IMR-90 (cell line): ENCODE results near the gene NMNAT3. TPM values are rescaled to one million over a fixed set of nuclear protein-coding genes. Genes with fewer than 3 reads are reported as not detected.

Experiments used
- ATAC-seq: fragments of 200-7000 bp; cut with Tn5 transposase; 2 replicates; pipeline ENCODE4 v1.9.1; 2020; ENCODE audit warnings: low read depth, mild to moderate bottlenecking, moderate library complexity
- BruUV-seq: library from RNA; stranded (reverse); fragments of 400-500 nt; replicated peaks from 2 replicates; lab custom pipeline; 2021; lab: Mats Ljungman, UMichigan
- CTCF ChIA-PET: fragments of 300-600 bp; formaldehyde crosslinking; extraction: SDS; loops from one replicate; lab custom pipeline; 2021; ENCODE audit warnings: antibody characterized with exemption; lab: Yijun Ruan, JAX
- POLR2A ChIA-PET: fragments of 300-600 bp; sonication (Branson Sonifier 250); formaldehyde crosslinking; loops from one replicate; lab custom pipeline; 2022; ENCODE audit warnings: antibody characterized with exemption; ENCODE audit not compliant: unreplicated experiment; lab: Charles Lee
- DNase-seq: peaks from one replicate; pipeline ENCODE4 v3.0.0; 2013
- H2AFZ ChIP-seq: replicated peaks from 2 replicates; pipeline ENCODE3; 2013; ENCODE audit warnings: low read length, mild to moderate bottlenecking; ENCODE audit not compliant: poor library complexity
- H2AK5ac ChIP-seq: 2 replicates; pipeline ENCODE4 v1.6.1; 2013; ENCODE audit warnings: low read depth, low read length, inconsistent platforms
- H2AK9ac ChIP-seq: replicated peaks from 2 replicates; pipeline ENCODE3; 2013; ENCODE audit warnings: mild to moderate bottlenecking, low read depth, low read length, moderate library complexity; ENCODE audit not compliant: poor library complexity
- H2BK120ac ChIP-seq: 2 replicates; pipeline ENCODE4 v1.6.1; 2013; ENCODE audit warnings: low read depth, low read length, inconsistent platforms
- H2BK15ac ChIP-seq: 3 replicates; pipeline ENCODE4 v1.6.1; 2013; ENCODE audit warnings: low read depth, low read length, inconsistent platforms
- H2BK20ac ChIP-seq: 2 replicates; pipeline ENCODE4 v1.6.1; 2013; ENCODE audit warnings: low read depth, mild to moderate bottlenecking, inconsistent platforms, low read length, moderate library complexity
- H2BK5ac ChIP-seq: 2 replicates; pipeline ENCODE4 v1.6.1; 2013; ENCODE audit warnings: mild to moderate bottlenecking, low read depth, low read length, inconsistent platforms; ENCODE audit not compliant: poor library complexity, severe bottlenecking
- H3K14ac ChIP-seq: replicated peaks from 2 replicates; pipeline ENCODE4 v1.6.1; 2013; ENCODE audit warnings: low read depth, low read length, inconsistent platforms
- H3K18ac ChIP-seq: 2 replicates; pipeline ENCODE4 v1.6.1; 2013; ENCODE audit warnings: low read depth, low read length, control low read depth
- H3K23ac ChIP-seq: 2 replicates; pipeline ENCODE4 v1.6.1; 2013; ENCODE audit warnings: low read depth, low read length, inconsistent platforms
- H3K27ac ChIP-seq: 2 replicates; pipeline ENCODE4 v1.5.1; 2013; ENCODE audit warnings: mild to moderate bottlenecking, control low read depth, low read length; ENCODE audit not compliant: insufficient read depth
- H3K27me3 ChIP-seq: 2 replicates; pipeline ENCODE4 v1.6.1; 2013; ENCODE audit warnings: low read length; ENCODE audit not compliant: control insufficient read depth, insufficient read depth
- H3K36me3 ChIP-seq: 2 replicates; pipeline ENCODE4 v1.6.1; 2013; ENCODE audit warnings: low read length, mixed read lengths; ENCODE audit not compliant: control insufficient read depth, insufficient read depth
- H3K4ac ChIP-seq: 2 replicates; pipeline ENCODE4 v1.6.1; 2013; ENCODE audit warnings: low read depth, low read length, inconsistent platforms
- H3K4me1 ChIP-seq: 2 replicates; pipeline ENCODE4 v1.6.1; 2013; ENCODE audit warnings: low read length, mixed read lengths; ENCODE audit not compliant: control insufficient read depth, insufficient read depth
- H3K4me2 ChIP-seq: 2 replicates; pipeline ENCODE4 v1.6.1; 2013; ENCODE audit warnings: low read depth, mild to moderate bottlenecking, control low read depth, low read length, moderate library complexity
- H3K4me3 ChIP-seq: 2 replicates; pipeline ENCODE4 v1.5.1; 2013; ENCODE audit warnings: low read depth, mild to moderate bottlenecking, control low read depth, low read length, moderate library complexity; ENCODE audit not compliant: insufficient read depth
- H3K56ac ChIP-seq: 2 replicates; pipeline ENCODE4 v1.6.1; 2013; ENCODE audit warnings: low read length, inconsistent platforms; ENCODE audit not compliant: insufficient read depth; ENCODE audit errors: extremely low read depth
- H3K79me1 ChIP-seq, 2 experiments: 2 replicates each; pipeline ENCODE4 v1.6.1; 2013; ENCODE audit warnings: low read length in 2 of 2, inconsistent platforms in 1 of 2, low read depth in 1 of 2
- H3K9ac ChIP-seq: 2 replicates; pipeline ENCODE4 v1.6.1; 2013; ENCODE audit warnings: low read depth, low read length, control low read depth
- H3K9me1 ChIP-seq: 2 replicates; pipeline ENCODE4 v1.6.1; 2013; ENCODE audit warnings: low read length, inconsistent platforms; ENCODE audit not compliant: insufficient read depth
- H3K9me3 ChIP-seq: 2 replicates; pipeline ENCODE4 v1.6.1; 2013; ENCODE audit warnings: low read length; ENCODE audit not compliant: control insufficient read depth, insufficient read depth
- H4K20me1 ChIP-seq: 2 replicates; pipeline ENCODE4 v1.6.1; 2013; ENCODE audit warnings: low read length, inconsistent platforms; ENCODE audit not compliant: insufficient read depth
- H4K5ac ChIP-seq: 2 replicates; pipeline ENCODE4 v1.6.1; 2013; ENCODE audit warnings: mild to moderate bottlenecking, low read depth, low read length, control low read depth
- H4K8ac ChIP-seq, 2 experiments: 2 replicates each; pipeline ENCODE4 v1.6.1; 2013; ENCODE audit warnings: low read depth in 2 of 2, low read length in 2 of 2, control low read depth in 1 of 2, inconsistent platforms in 1 of 2
- H4K91ac ChIP-seq: 2 replicates; pipeline ENCODE4 v1.6.1; 2013; ENCODE audit warnings: low read depth, low read length, inconsistent platforms; ENCODE audit not compliant: insufficient read depth
- CEBPB ChIP-seq: IDR thresholded peaks from 2 replicates; pipeline ENCODE4 v1.6.1; 2012; ENCODE audit warnings: low read depth, low read length, improper control_type of control experiment
- ELK1 ChIP-seq: fragments of 150-350 bp; IDR thresholded peaks from 2 replicates; pipeline ENCODE4 v1.6.1; 2016; ENCODE audit warnings: low read depth, mild to moderate bottlenecking, low read length, moderate library complexity, borderline replicate concordance
- FOS ChIP-seq: fragments of 150-350 bp; IDR thresholded peaks from 2 replicates; pipeline ENCODE4 v1.6.1; 2016; ENCODE audit warnings: low read depth, low read length
- MAZ ChIP-seq: IDR thresholded peaks from 2 replicates; pipeline ENCODE4 v1.6.1; 2012; ENCODE audit warnings: low read depth, mild to moderate bottlenecking, low read length, improper control_type of control experiment, moderate library complexity, borderline replicate concordance
- NFE2L2 ChIP-seq: fragments of 150-350 bp; IDR thresholded peaks from 2 replicates; pipeline ENCODE4 v1.6.1; 2016; ENCODE audit warnings: low read depth, mild to moderate bottlenecking, low read length
- POLR2A ChIP-seq: IDR thresholded peaks from 2 replicates; pipeline ENCODE4 v1.6.1; 2012; ENCODE audit warnings: mild to moderate bottlenecking, low read depth, low read length
- RFX5 ChIP-seq: IDR thresholded peaks from 2 replicates; pipeline ENCODE4 v1.8.0; 2012; ENCODE audit warnings: low read depth, mild to moderate bottlenecking, low read length, moderate library complexity
- WGBS, 2 experiments: methylation state at CpG; one replicate each; pipeline versions ENCODE4 v1.1.5 to v1.1.7; 2013; ENCODE audit warnings: missing lambda C conversion rate in 2 of 2; ENCODE audit not compliant: insufficient read length in 1 of 2; ENCODE audit errors: extremely low coverage in 2 of 2; 5-methylcytosine and 5-hydroxymethylcytosine counted together
- dilution Hi-C: fragments of 300-500 bp; cut with HindIII; formaldehyde crosslinking; loops from one replicate; pipeline ENCODE4 v1.14.3; 2018; ENCODE audit warnings: low sequenced_read_pairs; ENCODE audit not compliant: unreplicated experiment
- in situ Hi-C: fragments of 300-500 bp; cut with MboI; formaldehyde crosslinking; loops from 3 replicates; pipeline ENCODE4 v1.14.3; 2019; ENCODE audit warnings: low sequenced_read_pairs, inconsistent platforms, mixed read lengths
- intact Hi-C: fragments of 100-400 bp; cut with micrococcal nuclease; formaldehyde crosslinking; loops from 2 replicates; pipeline ENCODE4 v1.10.0; 2022
- polyA plus RNA-seq, 3 experiments: library from polyadenylated mRNA; depleted of rRNA; stranded (reverse); fragments of >200 nt; gene quantifications; 2 replicates each; pipeline ENCODE4 v1.2.3, GENCODE V29; 2012; ENCODE audit warnings: low replicate concordance in 1 of 3
- total RNA-seq: library from RNA; depleted of rRNA; stranded (reverse); fragments of >200 nt; gene quantifications from 2 replicates; pipeline ENCODE4 v1.2.3, GENCODE V29; 2012
- TF ChIP-seq, protein P1 (sequence below): conservative IDR thresholded peaks from 2 replicates; pipeline ENCODE4 v1.5.1; 2012; ENCODE audit warnings: mild to moderate bottlenecking, low read depth, low read length, improper control_type of control experiment
- TF ChIP-seq, protein P2 (sequence below): fragments of 150-350 bp; IDR thresholded peaks from 2 replicates; pipeline ENCODE4 v1.6.1; 2017; ENCODE audit warnings: mild to moderate bottlenecking, antibody characterized with exemption, low read length, low read depth

The NMNAT3 gene
- total and polyA plus RNA-seq, 2 of the 4 experiments (the other 2 are of a cell fraction), result 0.12 to 0.36 TPM

DNA sequence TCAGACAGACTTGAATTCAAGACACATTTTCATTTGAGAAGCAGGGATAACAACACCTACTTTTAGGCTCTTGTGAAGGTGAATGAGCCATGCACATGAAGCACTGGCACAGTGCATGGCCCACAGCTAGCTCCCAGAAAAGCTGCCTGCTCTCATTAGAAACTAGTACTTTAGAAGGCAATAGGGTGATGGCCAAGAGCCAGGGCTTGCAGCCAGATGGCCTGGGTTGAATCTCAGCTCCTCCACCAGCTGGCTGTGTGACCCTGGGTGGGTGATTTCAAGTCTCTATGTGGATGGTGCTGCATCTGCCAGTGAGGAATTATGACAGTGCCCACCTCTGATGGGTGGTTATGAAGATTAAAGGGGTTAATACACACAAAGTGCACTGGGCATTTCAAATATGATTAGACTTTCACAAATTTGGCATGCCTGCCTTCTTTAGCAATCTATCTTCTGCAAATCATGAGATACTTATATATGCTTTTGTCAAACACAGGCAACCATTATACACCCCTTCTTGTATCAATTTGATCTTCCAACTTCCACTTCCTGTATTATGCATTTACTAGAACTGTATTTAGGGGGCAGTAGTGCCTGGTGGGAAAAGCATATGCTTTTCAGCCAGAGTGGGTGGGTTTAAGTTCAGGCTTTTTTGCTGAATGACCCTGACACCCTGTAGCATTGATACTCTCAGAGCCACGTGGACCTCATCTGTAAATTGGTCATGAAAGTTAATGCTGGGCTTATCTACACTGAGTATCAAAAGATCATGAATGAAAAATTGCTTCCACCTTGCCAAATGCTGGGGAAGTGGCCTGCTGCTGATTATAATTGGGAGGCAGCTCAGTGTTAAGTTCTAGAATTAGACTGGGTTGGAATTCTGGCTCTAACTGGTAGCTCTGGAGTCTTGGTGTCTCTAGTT, 103.5 kb downstream of the NMNAT3 start:
- Histone ChIP-seq H3K27me3 (no peaks in the 10 kb centered on the region), H2BK5ac (no peak overlapping the region), H3K14ac (no peak overlapping the region), H4K91ac (no peak overlapping the region), H3K56ac (no peak overlapping the region), H2BK15ac (no peak overlapping the region), H3K4me1 (no peaks in the 10 kb centered on the region), H2BK20ac (no peak overlapping the region), H3K9me1 (no peaks in the 10 kb centered on the region), H3K36me3 (no peaks in the 10 kb centered on the region), H2AFZ (no peak overlapping the region), H3K18ac (no peak overlapping the region), H4K5ac (no peak overlapping the region), H3K4me3 (no peak overlapping the region), H3K79me1 (no peaks in the 10 kb centered on the region), H4K8ac (no peak overlapping the region), H3K27ac (no peak overlapping the region), H3K4ac (no peak overlapping the region), H3K9ac (no peak overlapping the region), H2BK120ac (no peak overlapping the region), H3K23ac (no peak overlapping the region), H2AK5ac (no peak overlapping the region), H3K4me2 (no peak overlapping the region), H2AK9ac (no peak overlapping the region), H4K20me1 (no peaks in the 10 kb centered on the region), H3K9me3 (no peaks in the 10 kb centered on the region)
- in situ Hi-C loops, result no loop called here
- dilution Hi-C loops, result no loop called here
- no peak for ATAC-seq
- intact Hi-C loops, result no loop called here
- CTCF ChIA-PET, result no interaction called here
- POLR2A ChIA-PET, result no interaction called here
- no peak for DNase-seq
- WGBS, 2 experiments, result no CpG with 5 or more reads among the region's 1 CpG
- TF ChIP-seq, protein P1, sequence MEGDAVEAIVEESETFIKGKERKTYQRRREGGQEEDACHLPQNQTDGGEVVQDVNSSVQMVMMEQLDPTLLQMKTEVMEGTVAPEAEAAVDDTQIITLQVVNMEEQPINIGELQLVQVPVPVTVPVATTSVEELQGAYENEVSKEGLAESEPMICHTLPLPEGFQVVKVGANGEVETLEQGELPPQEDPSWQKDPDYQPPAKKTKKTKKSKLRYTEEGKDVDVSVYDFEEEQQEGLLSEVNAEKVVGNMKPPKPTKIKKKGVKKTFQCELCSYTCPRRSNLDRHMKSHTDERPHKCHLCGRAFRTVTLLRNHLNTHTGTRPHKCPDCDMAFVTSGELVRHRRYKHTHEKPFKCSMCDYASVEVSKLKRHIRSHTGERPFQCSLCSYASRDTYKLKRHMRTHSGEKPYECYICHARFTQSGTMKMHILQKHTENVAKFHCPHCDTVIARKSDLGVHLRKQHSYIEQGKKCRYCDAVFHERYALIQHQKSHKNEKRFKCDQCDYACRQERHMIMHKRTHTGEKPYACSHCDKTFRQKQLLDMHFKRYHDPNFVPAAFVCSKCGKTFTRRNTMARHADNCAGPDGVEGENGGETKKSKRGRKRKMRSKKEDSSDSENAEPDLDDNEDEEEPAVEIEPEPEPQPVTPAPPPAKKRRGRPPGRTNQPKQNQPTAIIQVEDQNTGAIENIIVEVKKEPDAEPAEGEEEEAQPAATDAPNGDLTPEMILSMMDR, result no peak
- TF ChIP-seq RFX5 (no peak), NFE2L2 (no peak), CEBPB (no peak), ELK1 (no peak), MAZ (no peak), POLR2A (no peak), FOS (no peak)
- TF ChIP-seq, protein P2, sequence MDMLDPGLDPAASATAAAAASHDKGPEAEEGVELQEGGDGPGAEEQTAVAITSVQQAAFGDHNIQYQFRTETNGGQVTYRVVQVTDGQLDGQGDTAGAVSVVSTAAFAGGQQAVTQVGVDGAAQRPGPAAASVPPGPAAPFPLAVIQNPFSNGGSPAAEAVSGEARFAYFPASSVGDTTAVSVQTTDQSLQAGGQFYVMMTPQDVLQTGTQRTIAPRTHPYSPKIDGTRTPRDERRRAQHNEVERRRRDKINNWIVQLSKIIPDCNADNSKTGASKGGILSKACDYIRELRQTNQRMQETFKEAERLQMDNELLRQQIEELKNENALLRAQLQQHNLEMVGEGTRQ, result no peak
- BruUV-seq, result no TSS peak
